HAP-1 (cell line): ENCODE results near the gene TSPAN14.

Source experiments
- DNase-seq, 2 experiments: peaks; one replicate each; pipeline ENCODE4 v3.0.0-alpha.2; 2016 to 2020; ENCODE audit warnings: low spot score in 2 of 2
- H3K27me3 ChIP-seq: fragments of 250-450 bp; sonication (Bioruptor Pico); 2 replicates; pipeline ENCODE4 v1.5.1; 2020; ENCODE audit warnings: low read depth, mild to moderate bottlenecking, moderate library complexity
- H3K36me3 ChIP-seq: fragments of 250-450 bp; sonication (Bioruptor Pico); replicated peaks from 2 replicates; pipeline ENCODE4 v1.5.1; 2020; ENCODE audit warnings: mild to moderate bottlenecking
- H3K4me1 ChIP-seq: fragments of 250-450 bp; sonication (Bioruptor Pico); 2 replicates; pipeline ENCODE4 v1.5.1; 2020; ENCODE audit warnings: mild to moderate bottlenecking
- H3K4me3 ChIP-seq: fragments of 250-450 bp; sonication (Bioruptor Pico); 2 replicates; pipeline ENCODE4 v1.5.1; 2020; ENCODE audit warnings: mild to moderate bottlenecking, moderate library complexity
- H3K9me3 ChIP-seq: fragments of 250-450 bp; sonication (Bioruptor Pico); 2 replicates; pipeline ENCODE4 v1.5.1; 2020; ENCODE audit warnings: mild to moderate bottlenecking, moderate library complexity
- in situ Hi-C: fragments of 300-500 bp; cut with MboI; formaldehyde crosslinking; loops from 3 replicates; pipeline ENCODE4 v1.14.3; 2020; ENCODE audit warnings: low sequenced_read_pairs, inconsistent platforms, mixed read lengths

The TSPAN14 gene

GRCh38 chr10:80454513-80455460 is 677 bp downstream of the TSPAN14 start:
- DNase-seq, result peak in 1 of 2 experiments; percentile 59
- in situ Hi-C loops, result no loop called here
- no peaks in the 10 kb centered on the region for H3K9me3 ChIP-seq
- no peaks in the 10 kb centered on the region for H3K27me3 ChIP-seq
- no peaks in the 10 kb centered on the region for H3K36me3 ChIP-seq
- H3K4me1 ChIP-seq, result peaks cover 5% of the 10 kb centered on the region; the same call in 1 of the 2 replicates
- peak overlapping the region; percentile 64 for H3K4me3 ChIP-seq

DNA sequence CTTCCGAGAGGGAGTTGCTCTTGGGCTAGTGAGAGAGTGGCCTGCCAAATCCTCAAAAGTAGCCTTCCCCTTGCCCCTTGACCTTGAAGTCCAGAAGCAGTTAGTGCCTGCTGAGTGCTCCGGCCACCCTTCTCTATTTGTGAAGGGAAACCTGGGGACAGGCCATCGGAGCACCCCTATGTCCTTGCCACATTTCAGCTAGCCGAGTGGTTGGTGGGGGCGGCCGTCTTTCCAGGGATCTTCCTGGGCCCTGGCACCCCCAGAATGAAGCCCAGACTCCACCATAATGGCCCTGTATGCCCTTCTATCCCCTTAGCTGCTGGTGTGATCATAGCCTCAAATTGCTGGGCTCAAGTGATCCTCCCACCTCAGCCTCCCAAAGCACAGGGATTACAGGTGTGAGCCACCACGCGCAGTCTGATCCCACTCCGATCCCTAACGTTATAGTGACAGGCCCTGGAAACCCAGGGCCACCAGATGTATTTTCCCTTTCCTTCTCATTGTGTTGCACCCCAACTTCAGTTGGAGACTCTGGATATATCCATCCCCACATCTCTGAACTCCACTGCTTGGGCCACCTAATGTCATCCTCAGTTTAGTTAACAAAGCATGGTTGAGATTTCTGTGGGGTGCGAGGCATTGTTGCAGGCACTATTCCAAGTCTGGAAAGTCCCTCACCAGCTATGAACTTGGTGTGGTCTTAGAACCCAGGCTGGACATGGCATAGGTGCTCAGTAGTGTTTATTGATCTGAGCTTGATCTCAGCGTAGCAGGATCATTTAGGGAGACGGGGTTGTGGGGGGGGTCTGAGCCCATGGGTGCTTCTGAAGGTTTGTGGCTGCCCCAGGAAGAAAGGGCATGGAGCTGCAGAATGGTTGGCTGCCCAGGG is 1.6 kb downstream of the TSPAN14 start:
- no peaks in the 10 kb centered on the region for H3K9me3 ChIP-seq
- H3K4me1 ChIP-seq, result peaks cover 5% of the 10 kb centered on the region; the same call in 1 of the 2 replicates
- H3K36me3 ChIP-seq, result no peaks in the 10 kb centered on the region
- peak overlapping the region; percentile 64 for H3K4me3 ChIP-seq
- no peaks in the 10 kb centered on the region for H3K27me3 ChIP-seq
- in situ Hi-C loops, result no loop called here
- DNase-seq, result no peak

DNA sequence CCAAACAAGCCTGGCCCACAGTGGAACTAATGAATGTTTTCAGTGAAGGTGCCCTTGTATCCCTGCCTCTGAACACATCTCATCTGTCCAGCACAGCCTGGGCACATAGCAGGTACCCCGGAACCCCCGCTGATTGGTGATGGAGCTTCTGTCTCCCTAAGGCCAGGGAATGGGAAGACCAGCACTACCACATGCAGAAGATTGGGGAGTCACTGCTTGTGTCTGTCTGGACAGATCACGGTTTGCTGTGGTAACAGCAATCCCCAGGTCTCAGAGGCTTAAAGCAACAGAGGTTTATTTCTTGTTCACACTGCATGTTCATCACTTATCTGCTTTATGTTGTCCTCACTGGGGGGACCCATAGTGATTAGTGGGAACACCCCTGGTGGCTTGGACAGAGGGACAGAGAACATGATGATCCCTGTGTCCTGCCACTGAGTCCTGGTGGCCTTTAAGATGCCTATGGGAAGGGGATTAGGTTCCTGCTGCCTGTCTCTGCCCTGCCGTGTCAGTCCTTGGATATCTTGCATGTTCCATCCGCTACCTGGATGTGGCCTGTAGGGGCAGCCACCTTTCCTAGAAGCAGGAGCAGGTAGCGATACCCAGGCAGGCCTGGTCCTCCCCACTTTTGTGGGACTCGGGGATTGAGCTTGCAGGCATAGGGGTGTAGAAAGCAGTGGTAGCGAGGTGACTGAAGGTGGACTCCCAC is 3.6 kb downstream of the TSPAN14 start:
- no peak for DNase-seq
- H3K36me3 ChIP-seq, result no peaks in the 10 kb centered on the region
- peaks cover 5% of the 10 kb centered on the region; the same call in 1 of the 2 replicates for H3K4me1 ChIP-seq
- in situ Hi-C loops, result no loop called here
- H3K27me3 ChIP-seq, result no peaks in the 10 kb centered on the region
- no peak overlapping the region for H3K4me3 ChIP-seq
- no peaks in the 10 kb centered on the region for H3K9me3 ChIP-seq

GRCh38 chr10:80458263-80458625 is 4.1 kb downstream of the TSPAN14 start:
- H3K4me3 ChIP-seq, result no peak overlapping the region
- H3K27me3 ChIP-seq, result no peaks in the 10 kb centered on the region
- H3K36me3 ChIP-seq, result no peaks in the 10 kb centered on the region; the same call in 1 of the 2 replicates
- in situ Hi-C loops, result no loop called here
- no peak for DNase-seq
- H3K4me1 ChIP-seq, result peaks cover 6% of the 10 kb centered on the region; the same call in 1 of the 2 replicates
- no peaks in the 10 kb centered on the region for H3K9me3 ChIP-seq

- Histone ChIP-seq H3K4me3 (no peak overlapping the region), H3K36me3 (no peaks in the 10 kb centered on the region; the same call in 1 of the 2 replicates), H3K27me3 (no peaks in the 10 kb centered on the region), H3K9me3 (no peaks in the 10 kb centered on the region), H3K4me1 (peaks cover 6% of the 10 kb centered on the region; the same call in 1 of the 2 replicates)
- no peak for DNase-seq
- in situ Hi-C loops, result no loop called here
Observed at GRCh38 chr10:80458638-80459037, 4.5 kb downstream of the TSPAN14 start.

GRCh38 chr10:80459047-80459865 is 5.1 kb downstream of the TSPAN14 start:
- peaks cover 11% of the 10 kb centered on the region for H3K4me1 ChIP-seq
- no peak overlapping the region for H3K4me3 ChIP-seq

GRCh38 chr10:80460399-80461207 is 6.5 kb downstream of the TSPAN14 start:
- Histone ChIP-seq H3K36me3 (no peaks in the 10 kb centered on the region; the same call in 1 of the 2 replicates), H3K4me3 (no peak overlapping the region), H3K27me3 (no peaks in the 10 kb centered on the region), H3K4me1 (peaks cover 23% of the 10 kb centered on the region), H3K9me3 (no peaks in the 10 kb centered on the region)
- DNase-seq, result no peak
- in situ Hi-C loops, result no loop called here

More at GRCh38 chr10:80459047-80459865, 5.1 kb downstream of the TSPAN14 start:
- in situ Hi-C loops, result no loop called here
- no peaks in the 10 kb centered on the region; the same call in 1 of the 2 replicates for H3K36me3 ChIP-seq
- no peaks in the 10 kb centered on the region for H3K27me3 ChIP-seq
- DNase-seq, result peak in 1 of 2 experiments; percentile 20
- no peaks in the 10 kb centered on the region for H3K9me3 ChIP-seq

DNA sequence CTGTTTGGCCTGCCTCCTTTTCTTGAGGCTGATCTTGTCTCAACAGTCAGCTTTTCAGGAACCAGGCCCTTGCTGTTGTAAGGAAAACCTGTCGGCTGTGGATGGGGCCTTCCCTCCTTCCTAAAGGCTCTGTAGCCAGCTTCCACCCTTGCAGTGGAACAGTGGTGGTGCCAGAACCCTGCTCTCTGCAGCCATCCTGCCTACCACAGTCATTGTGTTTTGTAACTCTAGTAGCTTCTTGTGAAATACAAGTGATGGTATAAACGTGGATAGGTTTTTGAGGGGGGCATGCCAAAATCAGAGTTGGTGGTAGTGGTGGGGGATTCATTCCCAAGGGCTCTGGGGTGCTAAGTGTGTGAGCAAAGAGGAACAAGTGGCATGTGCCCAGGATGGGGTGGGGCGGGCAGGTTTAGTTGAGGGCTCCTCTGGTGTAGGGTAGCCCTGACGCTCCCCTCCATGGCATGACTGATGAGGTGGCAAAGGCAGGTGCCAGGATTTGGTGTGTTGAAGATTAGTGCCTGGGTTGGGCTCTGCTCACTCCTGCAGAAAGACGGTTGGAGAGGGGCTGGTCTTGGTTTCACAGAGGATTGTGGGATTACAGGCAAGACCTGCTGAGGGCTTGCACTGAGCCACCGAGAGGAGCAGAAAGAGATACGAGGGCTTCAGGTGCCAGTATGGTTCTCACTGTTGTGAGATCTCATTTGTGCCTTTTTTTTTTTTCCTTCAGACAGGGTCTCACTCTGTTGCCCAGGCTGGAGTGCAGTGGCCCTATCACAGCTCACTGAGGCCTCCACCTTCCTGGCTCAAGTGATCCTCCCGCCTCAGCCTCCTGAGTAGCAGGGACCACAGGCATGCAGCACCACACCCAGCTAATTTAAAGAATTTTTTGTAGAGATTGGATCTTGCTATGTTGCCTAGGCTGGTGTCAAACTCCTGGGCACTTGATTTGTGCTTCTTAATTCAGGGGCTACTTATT is 7.4 kb downstream of the TSPAN14 start:
- in situ Hi-C loops, result no loop called here
- DNase-seq, result no peak
- H3K36me3 ChIP-seq, result no peaks in the 10 kb centered on the region; the same call in 1 of the 2 replicates
- H3K27me3 ChIP-seq, result no peaks in the 10 kb centered on the region
- no peaks in the 10 kb centered on the region for H3K9me3 ChIP-seq
- H3K4me3 ChIP-seq, result no peak overlapping the region
- H3K4me1 ChIP-seq, result peaks cover 23% of the 10 kb centered on the region

GRCh38 chr10:80462299-80462980 is 8.3 kb downstream of the TSPAN14 start:
- Histone ChIP-seq H3K27me3 (no peaks in the 10 kb centered on the region), H3K4me3 (no peak overlapping the region), H3K9me3 (no peaks in the 10 kb centered on the region), H3K4me1 (peaks cover 27% of the 10 kb centered on the region), H3K36me3 (no peaks in the 10 kb centered on the region; the same call in 1 of the 2 replicates)
- no peak for DNase-seq
- in situ Hi-C loops, result no loop called here

DNA sequence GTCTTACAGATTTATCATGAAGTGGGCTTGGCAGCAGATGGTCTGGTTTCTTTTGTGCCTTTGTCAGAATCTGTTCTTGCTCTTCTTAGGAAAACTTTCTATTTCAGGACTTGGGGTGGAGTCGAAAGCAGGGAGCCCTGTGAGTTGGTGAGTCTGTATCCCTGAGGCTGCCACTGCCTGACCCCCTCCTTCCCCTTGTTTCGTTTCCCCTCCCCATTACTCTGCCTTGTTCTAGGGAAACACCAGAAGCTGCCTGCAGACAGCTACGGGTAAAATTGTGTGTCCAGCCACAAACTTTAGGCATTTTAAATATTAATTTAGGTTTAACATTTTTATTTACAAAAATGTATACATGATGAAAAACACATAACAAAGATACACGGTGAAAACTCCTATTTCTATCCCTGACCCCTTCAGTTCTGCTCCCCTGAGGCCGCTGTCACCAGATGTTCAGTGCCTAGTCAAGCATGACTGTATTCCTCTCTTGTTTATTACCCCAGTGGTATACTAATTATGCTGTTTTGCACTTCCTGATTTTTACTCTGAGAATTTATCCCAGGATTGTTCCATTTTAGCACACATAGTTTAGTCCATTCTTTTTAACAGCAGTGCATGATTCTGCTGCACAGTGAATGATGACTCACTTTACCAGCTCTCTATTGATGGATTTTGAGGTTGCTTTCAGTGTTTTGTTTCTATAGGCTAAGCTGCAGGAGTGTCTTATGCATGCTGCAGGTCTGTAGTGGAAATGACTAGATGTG is 9.1 kb downstream of the TSPAN14 start:
- DNase-seq, result no peak
- no peaks in the 10 kb centered on the region for H3K9me3 ChIP-seq
- no peak overlapping the region for H3K4me3 ChIP-seq
- peaks cover 28% of the 10 kb centered on the region for H3K4me1 ChIP-seq
- no peaks in the 10 kb centered on the region; the same call in 1 of the 2 replicates for H3K36me3 ChIP-seq
- in situ Hi-C loops, result no loop called here
- H3K27me3 ChIP-seq, result no peaks in the 10 kb centered on the region
